HG03064 (cell line): ENCODE measurements around the gene PPP1R3A.

ENCODE experiments used
- ATAC-seq: cut with Tn5 transposase; IDR thresholded peaks from one replicate; pipeline ENCODE4 v1.9.1; 2021; ENCODE audit warnings: low read depth; ENCODE audit not compliant: unreplicated experiment

The PPP1R3A gene

GRCh38 chr7:113880559-113880958 is 38.2 kb downstream of the PPP1R3A start:
- ATAC-seq, result no peak

DNA sequence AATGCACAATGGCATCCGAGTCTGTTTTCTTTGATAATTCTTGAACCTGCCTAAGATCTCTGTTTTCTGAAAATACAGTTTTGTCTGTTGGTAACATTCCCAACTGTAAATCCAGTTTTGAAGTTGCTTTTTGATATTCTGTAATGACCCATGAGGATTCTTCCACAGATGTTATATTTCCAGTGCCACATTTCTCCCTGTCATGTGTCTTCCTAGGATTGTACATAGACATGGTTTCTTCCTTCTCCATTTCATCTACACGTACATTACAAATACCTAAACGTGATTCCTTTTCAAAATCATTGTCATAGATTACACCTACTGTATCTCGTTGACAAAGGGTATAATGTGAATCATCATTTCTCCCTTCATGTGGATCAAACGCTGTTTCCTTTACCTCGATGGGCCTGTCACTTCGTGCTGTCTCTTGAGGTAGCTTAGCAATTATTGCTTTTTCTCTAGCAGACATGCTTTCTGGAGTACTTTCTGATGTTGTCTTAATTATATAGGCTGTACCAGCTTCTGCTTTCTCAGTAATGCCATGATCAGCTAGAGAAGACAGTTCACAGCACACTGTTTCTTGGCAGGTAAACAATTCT is 40.3 kb downstream of the PPP1R3A start:
- no peak for ATAC-seq

DNA sequence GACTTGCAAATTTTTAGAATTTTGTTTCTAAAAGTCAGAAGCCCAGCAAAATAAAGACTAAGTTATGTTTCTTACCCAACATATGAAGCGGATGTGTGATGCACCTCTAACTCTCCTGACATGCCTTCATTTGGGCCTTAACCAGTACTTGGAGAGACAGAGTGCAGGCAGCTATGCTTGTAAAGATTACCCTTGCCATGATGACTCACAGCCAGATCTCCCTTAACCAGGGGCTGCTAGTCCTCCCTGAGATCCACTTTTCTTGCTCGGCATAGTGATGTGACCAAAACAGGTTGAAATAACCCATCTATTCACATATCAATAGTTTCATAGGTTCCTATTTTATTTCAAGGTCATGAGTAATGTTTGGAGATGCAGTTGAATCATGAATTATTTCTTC is 43.6 kb downstream of the PPP1R3A start:
- ATAC-seq, result no peak

GRCh38 chr7:113873554-113874151 is 45.2 kb downstream of the PPP1R3A start:
- no peak for ATAC-seq

DNA sequence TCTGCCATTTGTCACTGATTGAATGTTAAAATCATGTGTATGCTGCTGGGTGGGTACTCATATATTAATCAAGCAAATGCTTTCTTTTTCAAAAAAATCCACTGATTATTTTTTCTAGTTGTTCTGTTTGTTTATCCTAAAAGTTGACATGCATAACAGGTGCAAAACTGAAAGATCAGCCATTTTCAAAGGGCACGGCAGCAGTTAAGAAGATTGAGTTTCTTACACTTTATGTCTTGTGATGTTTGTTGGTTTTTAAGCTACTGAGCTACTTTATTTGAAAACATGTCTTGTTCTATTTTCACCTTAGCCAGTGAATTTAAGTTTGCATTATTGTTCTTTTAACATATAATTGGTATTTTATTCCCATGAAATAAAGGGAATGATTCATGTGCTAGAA is 45.8 kb downstream of the PPP1R3A start:
- no peak for ATAC-seq

GRCh38 chr7:113867325-113867724 is 51.5 kb downstream of the PPP1R3A start:
- ATAC-seq, result no peak

- ATAC-seq, result no peak
Measured at GRCh38 chr7:113856010-113856409, 62.8 kb downstream of the PPP1R3A start.

GRCh38 chr7:113840954-113841353 is 77.9 kb downstream of the PPP1R3A start:
- ATAC-seq, result no peak

DNA sequence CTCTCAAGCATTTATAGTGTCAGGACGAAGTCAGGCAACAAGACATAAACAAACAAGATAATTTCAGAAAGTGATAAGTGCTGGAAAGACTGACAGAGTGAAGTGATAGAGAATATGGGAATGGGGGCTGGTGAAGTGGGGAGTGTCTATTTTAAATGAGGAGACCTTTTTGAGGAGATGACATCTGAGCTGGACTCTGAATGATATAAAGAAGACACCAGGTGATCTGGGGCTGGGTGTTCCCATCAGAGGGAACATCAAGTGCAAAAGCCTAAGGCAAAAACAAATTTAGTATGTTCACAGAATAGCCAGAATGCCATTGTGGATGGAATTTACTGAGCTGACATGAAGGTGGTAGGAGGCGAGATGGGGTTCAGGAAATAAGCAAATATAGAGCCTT is 83.4 kb downstream of the PPP1R3A start:
- no peak for ATAC-seq

DNA sequence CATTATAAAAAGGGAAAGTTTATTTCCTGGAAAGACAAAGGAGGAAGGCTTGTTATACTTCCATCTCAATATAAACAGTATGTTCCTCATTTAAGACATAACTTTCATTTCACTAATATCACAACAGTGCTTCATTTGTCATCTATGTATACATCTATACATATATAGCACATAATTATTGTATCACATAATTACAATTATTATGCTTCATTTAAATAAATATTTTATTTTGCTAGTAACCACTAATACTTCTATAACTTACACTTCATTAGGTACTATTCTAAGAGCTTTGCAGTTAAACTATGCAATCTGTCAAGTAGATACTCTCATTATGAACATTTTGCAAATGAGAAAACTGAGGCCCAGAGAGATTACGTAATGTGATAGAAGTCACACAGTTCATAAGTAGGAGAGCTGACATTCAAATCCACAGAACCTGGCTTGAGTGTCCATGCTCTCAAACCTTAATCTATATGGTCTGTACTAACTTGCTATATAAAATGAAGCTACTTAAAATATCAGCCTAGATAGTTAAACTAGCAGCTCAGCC is 86.5 kb downstream of the PPP1R3A start:
- no peak for ATAC-seq

DNA sequence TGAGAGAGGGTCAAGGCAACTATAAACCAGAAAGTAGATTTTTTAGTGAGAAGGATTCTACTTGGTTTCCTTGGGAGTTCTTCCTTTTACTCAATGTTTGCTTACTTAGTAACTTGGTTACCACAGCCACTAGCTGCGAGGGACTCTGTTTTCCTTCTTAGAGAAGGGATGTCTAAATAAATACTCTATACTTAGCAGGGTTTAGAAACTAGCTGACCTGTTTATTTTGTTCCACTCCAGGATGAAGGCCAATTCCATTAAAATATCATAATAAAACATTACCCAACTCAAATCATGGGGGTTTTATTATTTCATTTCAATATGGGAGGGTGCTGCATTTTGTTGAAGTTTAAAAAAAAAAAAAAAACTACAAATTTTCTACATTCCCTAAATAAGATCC is 87.3 kb downstream of the PPP1R3A start:
- no peak for ATAC-seq

DNA sequence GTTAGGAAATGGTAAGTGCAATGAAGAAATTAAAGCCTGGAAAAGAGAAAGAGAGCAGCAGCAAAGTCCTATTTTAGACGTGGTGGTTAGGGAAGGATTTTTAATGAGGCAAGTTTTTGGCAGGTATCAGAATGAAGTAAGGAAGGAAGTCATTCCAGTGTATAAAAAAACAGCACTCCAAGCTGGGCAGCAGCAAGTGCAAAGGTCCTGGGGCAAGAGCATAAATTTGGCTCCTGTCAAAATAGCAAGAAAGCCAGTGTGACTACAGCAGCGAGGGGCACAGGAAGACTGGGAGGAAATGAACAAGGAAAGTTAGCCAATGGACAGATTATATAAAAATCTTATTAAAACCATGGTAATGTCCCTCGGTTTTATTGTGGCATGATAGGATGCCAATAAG is 90.2 kb downstream of the PPP1R3A start:
- ATAC-seq, result no peak
